8988T (cell line): ENCODE data around the gene CHST1.

Experiments
- DNase-seq: peaks from one replicate; pipeline ENCODE4 v3.0.0; 2011

CHST1 gene

DNA sequence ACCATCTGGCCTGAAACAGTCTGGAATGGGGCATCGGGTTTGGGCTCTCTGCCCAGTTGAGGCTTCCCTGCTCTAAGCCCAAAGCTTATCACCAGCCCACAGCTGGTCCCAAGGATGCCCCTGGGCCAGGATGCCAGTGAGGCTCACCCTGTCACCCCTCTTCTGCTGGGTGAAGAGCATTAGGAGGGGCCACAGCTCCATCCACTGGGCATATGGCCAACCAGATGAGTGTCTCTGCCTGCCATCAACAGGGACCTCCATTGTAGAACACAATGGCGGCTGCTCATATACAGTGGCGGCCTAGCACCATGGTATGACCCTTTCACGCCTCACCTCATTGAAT lies 5.6 kb downstream of the CHST1 start:
- DNase-seq, result no peak

DNA sequence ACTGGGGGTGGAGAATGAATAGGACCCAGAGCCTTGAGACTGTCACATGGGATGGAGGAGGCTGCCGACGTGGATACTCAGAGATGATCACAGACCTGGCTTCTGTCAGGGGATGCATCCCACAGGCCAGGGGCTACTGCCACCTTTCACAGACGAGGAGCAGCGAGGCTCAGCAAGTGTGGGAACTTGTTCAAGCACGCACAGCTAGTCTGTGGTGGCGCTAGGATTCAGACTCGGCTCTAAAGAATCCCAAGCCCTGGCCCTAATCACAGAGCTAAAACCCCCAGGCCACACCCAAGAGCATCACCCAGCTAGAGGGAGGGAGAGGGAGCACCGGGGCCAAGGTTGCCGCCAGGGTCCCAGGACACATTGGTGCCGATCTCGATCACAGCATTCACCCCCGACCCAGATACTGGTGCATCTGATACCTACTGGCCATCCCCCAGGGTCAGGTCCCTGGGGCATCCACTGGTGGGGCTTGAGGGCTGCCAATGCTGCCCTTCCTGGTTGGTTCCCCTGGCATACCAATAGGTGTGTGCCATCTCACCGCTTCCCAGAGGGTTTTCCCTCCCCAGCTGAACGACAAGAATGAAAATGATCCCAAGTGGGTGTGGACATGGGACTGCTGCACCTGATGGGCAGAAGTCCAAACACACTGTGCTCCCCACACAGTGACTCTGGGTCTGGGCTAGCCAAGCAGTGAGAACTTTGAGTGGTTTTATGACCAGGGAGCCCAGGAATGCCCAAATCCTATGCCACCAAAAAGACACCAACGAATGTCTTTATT lies 6.2 kb downstream of the CHST1 start:
- DNase-seq, result no peak

DNA sequence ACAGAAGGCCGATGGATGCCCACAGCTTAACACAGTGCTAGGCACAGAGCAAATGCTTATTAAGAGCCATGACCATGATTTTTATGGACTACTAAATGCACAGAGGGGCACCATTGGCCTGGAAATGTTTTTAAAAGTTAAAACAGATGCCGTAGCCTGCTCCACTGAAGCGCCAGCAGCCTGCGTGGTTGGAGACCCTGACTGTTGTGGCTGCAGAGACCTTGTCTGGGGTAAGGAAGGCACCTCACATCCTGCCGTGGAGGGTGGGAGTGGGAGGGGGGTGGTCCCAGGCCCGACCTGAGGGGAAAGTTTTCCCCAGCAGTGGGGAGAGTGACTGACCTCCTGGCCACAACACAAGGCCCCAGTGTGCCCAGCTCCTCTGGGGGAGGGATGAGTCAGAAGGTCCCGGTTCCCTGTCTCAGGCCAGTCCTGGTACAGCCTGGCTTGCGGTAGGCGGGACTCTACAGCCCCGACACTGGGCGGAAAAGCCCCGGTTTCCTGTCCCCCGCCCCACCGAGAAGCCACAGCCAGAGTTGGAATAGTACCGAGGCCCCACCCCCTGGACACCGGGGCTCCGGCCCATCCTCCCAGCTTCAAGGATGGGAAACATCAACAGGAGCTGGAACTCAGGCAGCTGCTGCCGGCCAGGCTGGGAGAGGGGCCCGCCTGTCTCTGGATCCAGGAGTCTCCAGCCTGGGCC lies 7.0 kb downstream of the CHST1 start:
- DNase-seq, result no peak

DNA sequence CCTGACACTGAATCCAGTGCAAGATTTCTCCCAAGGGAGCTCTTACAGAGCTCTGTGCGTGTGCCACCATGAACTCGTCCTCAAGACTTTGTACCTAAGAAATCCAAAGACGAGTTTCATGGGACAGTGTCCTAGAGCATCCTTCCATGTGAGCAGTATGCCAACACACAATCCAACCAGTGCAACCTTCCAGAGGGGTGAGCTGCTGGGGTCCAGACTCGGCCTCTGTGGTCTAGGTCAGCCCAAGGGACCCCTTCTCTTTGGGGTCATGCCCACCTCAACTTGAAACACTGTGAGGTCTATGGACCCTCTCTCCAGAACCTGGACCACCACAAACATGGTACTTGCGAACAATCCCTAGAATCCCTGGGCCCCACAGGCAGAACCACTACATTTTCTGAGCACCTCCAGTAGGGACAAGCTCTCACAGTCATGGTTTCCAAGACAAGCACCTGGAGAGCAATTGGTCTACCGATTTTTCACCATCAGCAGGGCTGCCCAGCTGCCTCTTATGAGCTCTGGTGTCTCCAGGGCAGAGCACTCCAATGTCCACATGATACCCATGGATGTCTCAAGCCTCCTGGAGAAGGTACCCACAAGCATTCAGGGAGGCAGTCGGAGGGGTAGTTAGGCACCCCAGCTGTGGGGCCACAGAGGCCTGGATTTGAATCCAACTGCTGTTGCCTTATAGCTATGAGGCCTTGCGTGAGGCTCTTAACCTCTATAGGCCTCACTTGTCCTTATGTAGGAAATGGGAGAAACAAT lies 7.7 kb downstream of the CHST1 start:
- no peak for DNase-seq

DNA sequence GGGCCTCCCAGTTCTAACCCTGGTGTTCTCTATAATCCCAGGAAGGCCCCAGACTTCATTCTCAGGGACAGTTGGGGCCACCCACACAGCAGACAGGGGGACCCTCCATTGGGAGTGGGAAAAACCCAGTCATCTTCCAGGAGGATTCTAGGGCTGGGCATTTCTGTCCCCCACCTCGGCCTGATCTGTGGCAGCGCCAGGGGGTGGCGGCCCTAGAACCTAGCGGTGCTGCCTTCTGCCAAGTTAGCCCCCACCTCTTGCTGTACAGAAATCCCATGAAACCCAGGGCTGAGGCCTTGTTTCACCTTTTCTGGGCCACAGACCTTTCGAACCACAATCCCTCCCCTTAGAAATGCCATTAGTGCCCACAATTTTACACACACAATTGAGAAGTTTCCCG lies 9.6 kb downstream of the CHST1 start:
- DNase-seq, result no peak

DNA sequence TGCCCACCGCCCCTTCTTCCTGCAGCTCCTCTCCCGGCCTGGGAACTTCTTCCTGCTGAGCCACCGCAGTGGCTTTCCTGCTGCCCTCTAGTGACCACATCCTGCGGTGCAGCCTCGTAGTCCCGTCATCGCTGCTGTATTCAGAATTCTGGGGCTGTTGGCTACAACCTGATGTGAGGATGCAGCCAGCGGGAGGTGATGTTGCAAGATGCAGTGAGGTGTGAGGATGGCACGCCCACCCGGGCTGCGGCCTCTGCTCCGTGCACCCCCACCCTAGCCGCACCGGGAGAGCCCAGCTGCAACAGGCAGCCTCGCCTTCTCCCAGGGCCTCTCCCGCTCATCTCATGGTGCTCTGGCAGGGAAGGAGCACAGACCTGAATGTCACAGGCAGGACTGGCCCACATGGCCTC lies 10.1 kb downstream of the CHST1 start:
- peak; percentile 97 for DNase-seq

DNA sequence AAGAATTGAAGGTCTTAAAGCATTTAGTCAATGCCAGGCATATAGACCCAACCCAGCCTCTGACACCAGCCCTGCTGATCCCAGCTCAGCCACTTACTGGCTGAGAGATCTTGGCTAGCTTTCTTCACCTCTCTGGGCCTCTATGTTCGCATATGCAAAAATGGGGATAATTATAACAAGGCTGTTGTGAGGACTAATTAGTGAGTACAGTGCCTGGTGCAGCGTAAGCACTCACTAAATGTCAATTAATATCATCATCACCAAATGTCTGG lies 10.5 kb downstream of the CHST1 start:
- DNase-seq, result no peak

DNA sequence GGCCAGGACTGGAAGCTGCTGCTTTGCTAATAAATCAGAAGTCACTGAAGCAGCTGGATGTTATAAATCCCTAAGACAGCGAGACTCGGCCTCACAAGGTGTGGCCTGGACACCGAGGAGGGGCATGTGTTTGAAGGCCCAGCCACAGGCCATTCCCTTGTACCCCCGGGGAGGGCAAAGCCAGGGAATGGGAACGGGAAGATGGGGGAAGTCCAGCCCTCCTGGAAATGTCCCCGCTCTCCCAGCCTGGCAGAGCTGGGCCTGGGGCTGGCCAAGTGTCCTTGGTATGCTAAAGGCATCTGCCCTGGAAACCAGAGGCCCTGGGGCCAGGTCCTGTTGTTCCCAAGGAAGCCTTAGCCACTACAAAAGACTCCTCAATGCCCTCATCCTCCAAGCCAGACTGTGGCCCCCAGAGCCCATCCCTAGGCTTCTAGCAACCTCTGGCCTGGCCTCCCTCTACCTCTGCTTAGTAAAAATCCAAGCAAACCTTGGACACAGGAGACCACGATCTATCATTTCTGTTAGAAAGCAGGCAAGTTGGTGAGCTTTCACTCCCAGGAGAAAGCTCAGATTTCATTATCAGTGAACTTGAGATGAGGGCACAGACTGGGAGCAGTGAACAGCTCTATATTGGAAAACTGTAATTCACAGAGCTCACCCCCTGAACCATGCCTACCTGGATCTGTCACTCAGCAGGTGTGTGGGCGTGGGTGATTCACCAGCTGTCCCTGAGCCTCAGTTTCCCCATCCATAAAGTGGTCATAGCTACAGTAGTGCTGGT lies 11.0 kb downstream of the CHST1 start:
- no peak for DNase-seq

DNA sequence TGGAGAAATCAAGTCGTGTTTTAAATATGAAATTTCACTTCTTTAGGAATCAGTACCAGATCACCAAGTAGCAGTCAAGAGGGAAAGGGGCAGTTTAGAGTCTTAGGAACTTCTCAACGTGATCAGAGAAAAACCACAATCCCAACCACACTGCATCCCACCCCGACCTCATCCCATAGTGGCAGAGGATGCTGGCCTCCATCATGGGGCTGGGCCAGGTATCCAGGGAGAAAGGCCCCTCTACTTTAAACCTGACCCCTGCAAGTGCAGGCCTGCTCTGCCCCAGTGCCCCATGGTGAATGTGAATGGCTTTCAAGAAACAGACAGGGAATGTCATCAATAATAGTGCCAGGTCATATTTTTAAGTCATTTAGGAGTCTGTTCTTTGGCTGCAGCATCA lies 12.1 kb downstream of the CHST1 start:
- peak; percentile 3 for DNase-seq

DNA sequence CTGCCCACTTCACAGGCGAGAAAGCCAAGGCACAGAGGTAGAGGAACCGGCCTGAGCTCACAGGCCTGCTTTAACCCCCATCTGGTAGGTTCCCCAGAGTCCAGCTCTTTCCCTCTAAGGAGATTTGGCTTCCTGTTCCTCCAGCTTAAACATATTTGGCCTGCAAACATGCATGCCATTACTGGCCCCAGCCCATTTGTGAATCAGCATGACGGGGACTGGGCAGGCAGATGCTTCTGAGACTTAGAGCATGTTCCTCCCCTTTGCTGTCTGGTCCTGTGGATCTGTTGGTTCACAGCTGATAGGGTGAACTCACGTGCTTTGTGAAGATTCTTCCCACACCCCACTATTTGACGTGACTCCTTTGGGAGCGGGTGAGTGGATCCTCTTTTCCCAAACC lies 12.6 kb downstream of the CHST1 start:
- peak; percentile 25 for DNase-seq

DNA sequence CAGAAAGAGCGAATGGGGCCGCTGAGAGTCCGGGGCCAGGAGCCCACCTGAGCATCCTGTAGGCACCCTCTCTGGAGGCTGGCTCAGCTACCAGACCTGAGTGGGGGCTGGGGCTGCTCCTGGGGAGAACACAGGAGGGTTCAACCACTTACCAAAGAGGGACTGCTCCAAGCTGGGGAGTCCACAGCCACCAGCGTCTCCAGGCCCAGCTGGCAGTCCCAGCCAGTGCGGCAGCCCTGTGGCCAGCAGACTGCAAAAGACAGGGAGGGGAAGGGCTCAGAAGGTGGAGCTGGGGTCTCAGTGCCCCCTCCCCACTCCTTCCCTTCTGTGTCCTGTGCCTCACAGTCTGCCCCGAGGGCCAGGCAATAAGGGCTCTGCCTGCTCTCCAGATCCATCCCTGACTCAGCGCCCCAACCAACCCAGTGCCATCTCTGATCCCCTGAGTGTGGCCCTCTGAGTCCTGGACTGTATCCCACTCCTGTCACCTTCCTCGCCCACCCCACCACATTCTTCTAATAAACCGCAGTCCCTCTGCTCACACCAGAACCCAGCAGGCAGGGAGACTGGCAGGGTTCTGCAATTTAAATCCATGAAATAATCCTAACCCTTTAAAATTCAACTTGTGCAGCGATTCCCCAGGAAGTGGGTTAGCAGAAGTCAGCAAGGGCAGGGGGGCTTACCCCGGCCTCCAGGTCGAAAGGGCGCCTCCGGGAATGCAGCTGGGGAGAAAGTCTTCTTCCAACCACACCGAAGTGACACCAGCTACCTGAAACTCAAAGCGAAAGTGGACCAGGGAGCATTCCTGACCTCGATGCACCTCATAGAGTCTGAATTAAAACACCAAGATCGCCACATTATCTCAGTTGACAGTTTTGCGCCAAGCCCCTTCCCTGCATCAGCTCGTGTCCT lies 13.3 kb downstream of the CHST1 start:
- peak; percentile 33 for DNase-seq

DNA sequence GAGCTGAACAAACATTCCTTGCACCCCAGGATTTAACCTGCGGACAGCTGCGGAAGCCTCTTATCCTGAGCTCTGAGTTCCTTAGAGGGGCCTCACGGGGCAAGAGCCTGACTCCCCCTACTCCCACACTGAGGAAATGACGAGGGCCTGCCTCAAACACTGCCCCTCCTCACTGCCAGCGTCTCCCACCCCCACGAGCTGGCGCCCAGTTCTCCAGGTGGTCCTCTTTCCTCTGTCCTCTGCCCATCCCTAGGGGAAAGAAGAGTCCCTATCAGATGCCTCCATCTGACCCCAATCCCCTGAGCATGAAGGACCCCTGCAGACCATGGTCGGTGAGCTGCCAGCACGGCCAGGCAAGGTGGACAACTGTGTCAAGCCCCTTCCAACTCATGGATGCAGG lies 14.3 kb downstream of the CHST1 start:
- peak; percentile 11 for DNase-seq

DNA sequence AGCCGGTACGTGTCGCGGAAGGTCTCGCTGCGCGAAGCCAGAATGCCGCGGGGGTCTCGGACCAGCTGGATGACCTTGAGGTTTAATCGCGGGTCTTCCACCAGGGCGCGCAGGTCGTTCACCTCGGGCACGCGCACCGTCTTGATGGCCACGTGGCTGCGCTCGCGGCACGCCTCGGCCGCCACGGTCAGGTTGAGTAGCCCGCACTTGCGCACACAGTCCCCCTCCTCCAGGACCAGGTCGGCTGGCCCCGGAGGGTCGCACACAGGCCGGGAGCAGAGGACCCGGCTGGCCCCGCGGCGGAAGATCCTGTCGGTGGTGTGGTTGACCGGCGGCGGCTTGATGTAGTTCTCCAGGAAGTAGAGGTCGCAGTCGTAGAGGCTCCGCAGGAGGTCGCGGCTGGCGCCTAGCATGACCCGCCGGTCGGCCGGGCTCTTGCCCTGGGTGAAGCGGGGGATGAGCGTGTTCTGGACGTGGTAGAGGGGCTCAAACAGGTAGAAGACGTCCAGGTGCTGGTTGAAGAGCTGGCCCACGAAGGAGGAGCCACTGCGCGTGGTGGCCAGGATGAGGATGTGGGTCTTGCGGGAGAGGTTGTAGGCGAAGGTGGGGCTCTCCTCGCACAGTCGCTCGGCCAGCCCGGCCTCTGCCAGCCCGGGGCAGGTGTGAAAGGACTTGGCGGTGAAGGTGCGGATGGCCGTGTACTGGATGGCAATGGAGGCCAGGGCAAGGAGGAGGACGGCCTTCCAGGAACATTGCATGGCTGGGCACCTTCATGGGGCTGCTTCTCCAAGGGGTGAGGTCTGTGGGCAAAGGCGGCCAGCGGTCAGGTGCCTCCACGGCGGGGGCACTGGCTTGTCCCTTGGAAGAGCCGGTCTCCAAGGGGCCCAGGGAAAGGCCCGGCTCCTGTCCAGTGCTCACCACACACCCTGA lies 15.0 kb downstream of the CHST1 start:
- DNase-seq, result peak; percentile 31

DNA sequence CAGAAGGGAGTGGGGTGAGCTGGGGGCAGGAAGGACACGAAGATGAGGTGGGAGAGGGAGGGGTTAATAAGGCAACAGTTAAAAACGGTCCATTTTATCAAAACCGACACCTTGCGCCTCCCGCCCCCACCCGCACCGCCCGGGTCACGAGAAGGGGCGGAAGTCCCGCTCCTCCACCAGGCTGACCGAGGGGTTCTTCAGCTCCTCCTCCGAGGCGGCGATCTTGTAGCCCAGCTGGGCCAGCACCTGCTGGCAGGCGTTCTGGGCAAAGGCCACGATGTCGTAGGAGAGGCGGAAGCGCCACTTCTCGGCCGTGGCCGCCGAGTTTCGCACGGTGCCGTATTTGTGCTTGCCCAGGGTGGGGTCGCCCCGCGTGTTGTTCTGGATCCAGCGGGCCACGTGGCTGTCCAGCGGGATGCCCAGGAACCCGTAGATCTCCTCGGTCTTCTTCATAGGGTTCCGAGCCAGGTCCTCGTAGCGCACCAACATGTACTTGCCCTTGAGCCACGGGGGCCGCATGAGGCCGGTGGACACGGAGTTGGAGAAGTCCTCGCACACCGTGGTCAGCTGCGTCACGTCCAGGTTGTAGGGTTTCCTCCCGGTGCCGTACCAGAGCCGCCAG lies 15.8 kb downstream of the CHST1 start:
- DNase-seq, result no peak

DNA sequence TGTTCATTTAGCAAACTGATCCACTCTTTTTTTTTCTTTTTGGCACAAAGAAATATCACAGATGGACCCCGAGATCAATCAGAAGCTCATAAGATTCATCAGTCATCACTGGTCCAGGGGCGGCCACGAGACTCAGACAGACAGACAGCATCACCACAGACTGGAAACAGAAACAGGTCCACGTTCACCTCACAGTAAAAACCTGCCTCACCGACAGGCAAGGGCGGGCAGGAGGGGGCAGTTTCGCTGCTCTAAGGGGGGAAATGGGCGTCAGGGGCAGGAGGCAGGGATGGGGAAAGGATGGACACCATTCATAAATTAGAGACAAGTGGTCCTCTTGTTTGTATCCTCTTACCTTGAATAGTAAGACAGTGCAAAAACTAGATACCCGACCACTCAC lies 16.5 kb downstream of the CHST1 start:
- DNase-seq, result no peak

DNA sequence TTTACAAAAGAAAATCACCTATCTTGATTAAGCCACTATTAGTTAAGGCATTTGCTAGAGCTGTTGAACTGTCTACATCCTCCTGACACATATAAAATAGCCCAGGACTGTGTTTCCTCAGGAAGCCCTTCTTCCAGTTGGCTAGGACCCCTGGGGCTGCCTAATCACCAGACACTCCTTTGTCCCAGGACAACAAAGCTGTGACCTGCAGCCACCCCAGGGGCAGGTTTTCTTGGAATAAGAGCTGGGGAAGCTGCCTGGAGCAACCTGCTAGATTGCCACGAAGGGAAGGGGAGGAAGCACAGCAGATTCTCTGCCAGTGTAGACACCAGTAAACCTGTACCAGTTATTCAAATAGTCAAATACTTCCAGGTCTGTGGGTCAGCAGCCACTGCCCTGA lies 17.6 kb downstream of the CHST1 start:
- DNase-seq, result no peak

DNA sequence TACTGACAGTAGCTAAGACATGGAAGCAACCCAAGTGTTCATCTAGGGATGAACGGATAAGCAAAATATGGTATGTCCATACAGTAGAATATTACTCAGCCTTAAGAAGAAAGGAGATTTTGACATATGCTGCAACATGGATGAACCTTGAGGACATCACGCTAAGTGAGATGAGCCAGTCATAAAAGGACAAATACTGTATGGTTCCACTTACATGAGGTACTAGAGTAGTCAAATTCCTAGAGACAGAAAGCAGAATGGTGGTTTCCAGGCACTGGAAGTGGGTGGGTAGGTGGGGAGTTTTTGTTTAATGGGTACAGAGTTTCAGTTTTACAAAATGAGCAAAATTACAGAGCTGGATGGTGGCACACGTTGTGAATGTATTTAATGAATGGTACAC lies 18.1 kb downstream of the CHST1 start:
- DNase-seq, result no peak

DNA sequence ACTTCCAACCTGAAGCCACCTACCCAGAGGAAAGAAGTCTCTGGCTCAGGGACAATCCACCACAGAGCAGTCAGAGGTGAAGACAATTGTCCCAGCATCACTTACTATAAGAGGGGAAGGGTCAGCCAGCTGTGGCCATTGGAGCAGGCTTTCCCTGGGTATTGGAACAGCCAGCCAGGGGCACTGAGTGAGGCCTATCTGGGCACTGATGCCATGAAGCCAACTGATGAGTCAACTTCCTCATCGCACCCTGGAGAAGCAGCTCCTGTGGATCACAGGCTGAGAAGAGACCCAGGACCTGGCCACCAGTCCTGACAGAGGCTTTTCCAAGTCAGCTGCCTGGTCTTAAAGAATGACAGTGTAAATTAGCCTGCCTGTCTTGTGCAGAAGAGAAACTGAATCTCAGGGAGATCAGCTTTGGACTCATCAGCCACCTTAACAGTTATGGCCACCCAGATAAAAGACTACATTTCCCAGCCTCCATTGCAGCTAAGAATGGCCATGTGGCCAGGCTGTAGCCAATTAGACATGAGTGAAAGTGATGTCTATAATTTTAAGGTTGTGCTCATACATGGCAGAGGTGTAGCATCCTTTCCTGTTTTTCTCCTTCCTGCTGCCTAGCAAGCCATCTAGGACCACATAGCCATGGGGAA lies 19.0 kb downstream of the CHST1 start:
- peak; percentile 62 for DNase-seq

DNA sequence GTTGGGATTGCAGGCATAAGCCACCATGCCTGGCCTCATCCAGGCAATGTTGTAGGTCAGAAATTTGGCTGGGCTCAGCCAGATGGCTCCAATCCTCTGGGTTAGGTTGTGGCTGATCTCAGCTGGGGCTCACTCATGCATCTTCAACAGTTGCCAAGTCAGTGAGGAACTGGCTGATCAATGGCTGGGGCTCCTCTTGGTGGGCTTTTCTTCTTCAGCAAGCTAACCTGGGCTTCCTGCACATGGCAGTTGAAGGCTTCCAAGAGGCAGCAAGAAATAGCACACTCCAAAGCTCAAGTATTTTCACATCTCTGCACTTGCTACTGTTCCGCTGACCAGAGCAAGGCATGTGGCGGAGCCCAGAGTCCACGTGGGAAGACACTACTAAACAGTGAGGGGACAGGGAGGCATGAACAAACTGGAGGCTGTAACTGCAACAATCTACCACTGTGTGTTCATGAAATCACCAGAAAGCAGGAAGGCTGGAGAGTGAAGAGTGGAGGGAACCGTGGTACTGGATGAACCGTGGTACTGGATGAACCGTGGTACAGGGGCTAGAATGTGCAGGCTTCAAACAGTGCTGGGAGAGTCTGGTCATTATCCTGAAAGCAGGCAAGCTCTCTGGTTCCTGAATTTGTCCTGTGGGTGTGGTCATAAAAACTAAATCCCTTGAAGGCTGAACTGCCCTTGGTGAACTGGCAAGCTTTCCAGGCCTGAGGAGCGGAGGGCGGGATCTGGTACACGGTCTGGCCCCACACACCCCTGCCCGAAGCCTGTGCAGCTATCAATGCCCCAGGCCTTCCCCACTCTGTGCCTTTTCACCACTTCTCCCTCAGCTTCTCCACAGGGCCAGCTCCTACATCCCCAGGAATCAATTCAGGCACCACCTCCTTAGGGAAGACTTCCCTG lies 20.2 kb downstream of the CHST1 start:
- DNase-seq, result no peak
